ENCODE results near the gene LRRC15.

Gene LRRC15

GRCh38 chr3:194384569-194385001 is 15.0 kb upstream of the LRRC15 start:
- no peak for FAIRE-seq

- no peak for FAIRE-seq
Observed at GRCh38 chr3:194384156-194384555, 14.6 kb upstream of the LRRC15 start.

DNA sequence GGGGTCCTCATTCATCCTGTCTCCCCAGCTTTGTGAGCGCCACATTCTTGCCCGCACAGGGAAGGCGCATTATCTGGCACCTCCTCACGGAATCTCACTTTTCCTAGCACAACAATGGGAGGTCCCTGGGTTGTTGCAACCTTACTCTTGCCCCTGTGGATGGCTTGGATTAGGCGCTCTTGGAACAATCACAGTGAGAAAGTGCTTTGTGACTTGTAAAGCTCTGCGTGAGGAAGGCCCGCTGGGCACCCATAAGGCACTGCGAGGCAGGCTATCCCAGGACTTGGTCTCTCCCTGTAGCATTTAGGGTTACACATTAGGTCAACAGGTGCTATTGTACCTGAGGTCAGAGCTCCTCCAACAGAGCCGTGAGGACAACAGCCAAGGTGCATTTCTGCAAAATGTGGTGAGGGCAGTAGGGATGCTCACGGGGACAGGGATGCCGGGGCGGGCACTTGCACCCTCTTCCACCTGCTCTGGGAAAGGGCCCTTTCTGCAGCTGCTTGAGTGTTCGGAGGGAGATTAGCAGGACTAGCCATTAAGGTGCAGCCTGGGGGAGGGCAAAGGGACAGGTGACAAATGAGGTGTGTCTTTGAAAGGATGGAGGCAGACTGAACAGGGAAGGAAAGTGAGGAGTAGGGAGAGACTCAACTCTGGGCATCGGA is 13.9 kb upstream of the LRRC15 start:
- no peak for FAIRE-seq

- FAIRE-seq: no peak
Observed at GRCh38 chr3:194382892-194383223, 13.3 kb upstream of the LRRC15 start.

DNA sequence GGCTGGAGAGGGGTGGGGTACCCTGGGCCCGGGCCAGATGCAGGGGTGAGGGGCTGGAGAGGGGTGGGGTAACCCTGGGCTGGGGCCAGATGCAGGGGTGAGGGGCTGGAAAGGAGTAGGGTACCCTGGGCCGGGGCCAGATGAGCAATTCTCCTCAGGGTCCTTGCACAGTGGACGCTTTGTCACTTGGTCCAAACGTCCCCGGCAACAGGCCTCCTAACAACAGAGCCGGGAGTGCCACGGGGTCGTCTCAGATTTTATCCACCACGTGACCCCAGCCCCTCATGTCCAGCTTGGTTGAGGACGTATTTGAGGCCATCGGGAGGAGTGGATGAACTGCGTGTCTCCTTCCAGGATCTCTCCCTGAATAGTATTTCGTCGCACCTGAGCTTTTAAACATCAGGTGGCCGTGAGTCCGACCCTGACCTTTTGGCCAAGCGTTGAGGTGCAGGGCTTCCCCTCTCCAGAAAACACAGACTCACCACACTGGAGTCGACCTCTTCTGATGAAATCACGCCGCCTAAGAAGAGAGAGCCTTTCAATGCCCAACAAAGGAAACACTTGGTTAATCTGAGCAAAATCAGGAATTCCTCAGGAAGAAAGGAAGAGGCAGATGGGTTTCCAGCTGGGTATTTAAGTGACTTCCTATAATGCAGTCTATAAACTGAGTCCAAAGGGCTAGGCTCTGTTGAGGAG is 12.8 kb upstream of the LRRC15 start:
- FAIRE-seq: no peak

GRCh38 chr3:194381460-194381875 is 11.9 kb upstream of the LRRC15 start:
- no peak for FAIRE-seq

GRCh38 chr3:194380326-194380725 is 10.8 kb upstream of the LRRC15 start:
- FAIRE-seq: no peak

DNA sequence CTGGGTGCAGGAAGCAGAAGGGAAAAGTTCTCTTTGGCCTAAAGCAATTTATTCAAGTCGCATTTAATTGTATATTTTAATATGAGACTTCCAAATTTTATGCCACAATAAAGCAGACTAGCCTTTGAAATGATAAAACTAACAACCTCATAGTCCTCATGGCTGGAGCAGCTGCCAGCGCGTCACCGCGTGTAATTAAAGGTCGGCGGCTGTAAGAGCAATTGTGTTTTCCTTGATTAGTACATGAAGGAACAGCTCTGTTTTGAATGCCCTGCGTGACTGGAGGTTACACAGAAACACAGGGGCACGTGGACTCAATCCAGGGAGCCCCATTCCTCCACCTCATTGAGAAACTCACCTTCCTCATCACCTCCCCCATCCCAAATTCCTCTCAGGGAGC is 10.1 kb upstream of the LRRC15 start:
- FAIRE-seq: no peak

DNA sequence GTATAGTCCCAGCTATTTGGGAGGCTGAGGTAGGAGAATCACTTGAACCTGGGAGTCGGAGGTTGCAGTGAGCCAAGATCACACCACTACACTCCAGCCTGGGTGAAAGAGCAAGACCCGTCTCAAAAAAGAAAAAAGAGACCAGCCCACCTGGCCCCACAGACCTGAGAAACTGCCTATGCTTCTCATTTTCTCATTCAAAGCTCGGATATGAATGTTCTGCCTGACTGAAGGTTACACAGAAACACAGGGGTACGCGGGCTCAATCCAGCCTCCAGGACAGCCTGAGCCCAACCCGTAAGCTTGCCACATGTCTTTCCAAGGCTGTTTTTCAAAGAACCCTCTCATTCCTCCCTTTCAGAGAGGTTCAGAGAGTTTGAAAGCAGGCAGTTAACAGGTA is 9.7 kb upstream of the LRRC15 start:
- no peak for FAIRE-seq

- no peak for FAIRE-seq
Observed at GRCh38 chr3:194377708-194378107, 8.2 kb upstream of the LRRC15 start.

DNA sequence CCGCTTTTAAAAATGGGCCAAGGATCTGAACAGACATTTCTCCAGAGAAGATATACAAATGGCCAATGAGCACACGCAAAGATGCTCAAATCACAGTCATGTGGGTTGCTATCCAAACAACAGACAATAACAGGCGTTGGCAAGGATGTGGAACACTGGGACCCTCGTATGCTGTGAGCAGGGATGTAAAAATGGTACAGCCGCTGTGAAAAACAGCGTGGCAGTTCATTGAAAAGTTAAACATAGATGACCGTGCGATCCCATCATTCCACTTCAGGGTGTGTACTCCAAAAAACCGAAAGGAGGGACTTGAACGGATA is 6.7 kb upstream of the LRRC15 start:
- FAIRE-seq: no peak

DNA sequence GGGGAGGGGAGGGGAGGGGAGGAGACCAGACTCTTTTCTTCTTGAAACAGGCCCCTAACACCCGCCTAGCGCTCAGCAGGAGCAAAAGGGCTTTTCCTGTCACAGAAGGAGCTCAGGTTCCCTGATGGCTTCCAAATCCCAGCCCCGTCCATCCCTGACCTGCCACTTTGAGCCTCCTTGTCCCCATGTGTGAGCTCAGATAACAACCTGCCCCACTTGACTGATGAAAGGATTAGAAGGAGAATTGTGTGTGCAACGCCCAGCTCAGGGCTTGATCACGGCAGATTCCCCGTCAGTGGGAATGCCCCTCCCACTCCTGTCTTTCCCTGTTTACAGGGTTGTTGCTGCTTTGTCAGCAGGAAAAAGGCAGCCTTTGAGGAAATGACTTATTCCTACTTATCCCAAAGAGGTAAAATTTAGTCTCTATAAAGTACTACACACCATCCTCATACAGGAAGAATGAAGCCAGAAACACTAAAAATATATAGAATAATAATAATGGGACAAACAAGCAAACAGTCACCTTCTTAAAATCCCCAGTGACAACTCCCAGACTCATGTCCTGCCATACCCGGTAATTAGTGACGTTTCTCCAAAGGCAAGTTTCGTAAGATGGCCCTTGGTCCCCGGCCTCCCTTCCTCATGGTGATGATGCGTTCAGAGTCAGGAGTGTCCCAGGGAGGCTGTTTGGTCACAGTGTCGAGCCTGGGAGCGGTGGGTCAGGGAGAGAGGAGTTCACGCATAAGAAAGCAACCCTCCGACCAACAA is 6.1 kb upstream of the LRRC15 start:
- FAIRE-seq: no peak

DNA sequence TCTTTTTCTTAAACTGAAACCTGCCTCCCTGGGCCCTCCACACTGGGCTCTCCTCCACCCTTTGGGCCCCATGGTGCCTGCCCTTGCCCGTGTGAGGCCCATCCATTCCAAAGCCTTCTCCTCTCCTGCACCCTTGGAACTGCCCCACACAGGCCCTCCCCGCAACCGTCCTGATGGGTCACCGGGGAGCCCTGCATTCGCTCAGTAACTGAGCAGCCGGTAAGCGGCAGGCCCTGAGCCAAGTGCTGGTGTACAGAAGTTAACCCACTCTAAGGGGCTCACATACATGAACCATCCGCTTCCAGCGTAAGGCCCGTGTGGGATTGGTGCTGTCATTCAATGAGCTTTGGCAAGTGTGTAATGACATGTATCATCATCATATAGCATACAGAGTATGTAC is 5.4 kb upstream of the LRRC15 start:
- no peak for FAIRE-seq

DNA sequence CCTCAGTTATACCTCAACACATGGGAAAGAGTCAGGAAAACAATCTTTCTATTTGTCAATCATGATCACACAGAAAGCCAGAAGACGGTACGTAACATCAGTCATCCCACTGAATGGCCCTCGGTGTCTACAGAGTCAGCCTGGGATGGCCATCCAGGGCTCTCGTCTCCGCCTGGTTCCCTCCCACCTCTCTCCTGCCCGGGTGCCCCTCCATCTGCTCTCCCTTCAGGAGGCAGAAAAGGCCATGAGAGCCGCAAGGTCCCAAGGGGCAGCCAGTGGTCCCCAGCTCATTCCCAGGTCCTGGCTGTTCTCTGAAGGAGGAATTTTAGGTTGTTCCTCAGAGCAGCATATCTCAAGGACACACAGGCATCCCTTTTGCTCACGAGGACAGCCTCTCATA is 4.4 kb upstream of the LRRC15 start:
- no peak for FAIRE-seq

- FAIRE-seq: no peak
Observed at GRCh38 chr3:194373028-194373427, 3.5 kb upstream of the LRRC15 start.

GRCh38 chr3:194370753-194371152 is 1.2 kb upstream of the LRRC15 start:
- no peak for FAIRE-seq

DNA sequence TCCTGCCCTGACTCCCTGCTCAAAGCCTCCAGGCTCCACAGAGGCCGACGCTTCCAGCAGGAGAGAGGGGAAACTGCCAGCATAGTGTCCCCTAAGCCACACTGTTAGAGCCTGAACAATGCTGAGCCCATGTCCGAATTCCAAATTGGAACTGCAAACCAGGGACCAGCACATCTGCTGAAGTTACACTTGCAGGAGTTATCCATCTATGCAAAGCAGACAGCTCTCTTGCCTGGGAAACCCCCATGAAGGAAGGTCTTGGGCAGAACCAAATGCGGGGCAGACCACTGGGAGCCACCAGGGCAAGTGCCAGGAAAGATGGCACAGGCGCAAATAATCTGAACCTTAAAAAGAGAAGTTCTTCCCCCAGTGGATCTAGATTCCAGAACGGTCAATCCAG is 625 bp downstream of the LRRC15 start:
- FAIRE-seq: no peak

- no peak for FAIRE-seq
Observed at GRCh38 chr3:194367992-194368841, 1.3 kb downstream of the LRRC15 start.

DNA sequence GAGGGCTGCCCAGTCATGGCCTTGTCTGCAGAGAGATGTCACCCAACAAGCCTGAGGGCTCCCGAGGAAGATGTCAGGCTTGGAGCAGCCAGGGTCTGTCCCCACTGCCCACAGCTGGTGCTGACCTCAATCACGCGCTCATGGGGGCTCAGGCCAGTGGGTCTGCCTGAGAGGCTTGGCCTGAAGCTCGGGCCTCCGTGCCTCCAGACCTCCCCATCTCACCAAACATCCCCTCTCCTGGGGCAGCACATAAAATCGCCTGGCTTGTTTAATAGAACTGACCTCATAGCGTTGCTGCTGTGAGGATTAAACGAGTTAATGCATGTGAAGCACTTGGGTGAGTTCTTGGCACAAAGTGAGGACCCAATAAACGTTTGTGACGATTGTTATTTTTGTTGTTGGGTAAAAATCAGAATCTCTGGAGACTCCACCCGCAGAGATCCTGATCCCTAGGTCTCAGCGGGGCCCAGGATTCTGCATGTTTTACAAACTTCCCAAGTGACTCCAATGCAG is 3.5 kb downstream of the LRRC15 start:
- FAIRE-seq: no peak

DNA sequence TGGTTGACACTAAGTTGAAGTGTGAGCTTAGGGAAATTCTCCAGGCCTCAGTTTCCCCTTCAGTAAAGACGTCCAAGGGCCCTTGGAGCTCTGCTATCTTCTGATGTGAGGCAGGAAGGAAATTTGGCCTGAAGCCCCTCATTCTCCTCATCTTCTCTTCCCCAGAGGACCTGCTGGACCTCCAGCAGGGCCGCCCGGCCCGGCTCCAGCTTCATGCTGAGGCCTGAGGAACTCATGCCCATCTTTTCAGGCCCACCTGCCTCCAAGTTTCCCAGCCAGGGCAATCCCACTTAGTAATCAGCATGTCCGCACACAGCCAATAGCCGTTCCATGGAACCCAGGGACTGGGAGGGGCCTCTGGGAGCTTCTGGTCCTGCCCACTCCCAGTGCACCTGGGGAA is 4.0 kb downstream of the LRRC15 start:
- FAIRE-seq: no peak

DNA sequence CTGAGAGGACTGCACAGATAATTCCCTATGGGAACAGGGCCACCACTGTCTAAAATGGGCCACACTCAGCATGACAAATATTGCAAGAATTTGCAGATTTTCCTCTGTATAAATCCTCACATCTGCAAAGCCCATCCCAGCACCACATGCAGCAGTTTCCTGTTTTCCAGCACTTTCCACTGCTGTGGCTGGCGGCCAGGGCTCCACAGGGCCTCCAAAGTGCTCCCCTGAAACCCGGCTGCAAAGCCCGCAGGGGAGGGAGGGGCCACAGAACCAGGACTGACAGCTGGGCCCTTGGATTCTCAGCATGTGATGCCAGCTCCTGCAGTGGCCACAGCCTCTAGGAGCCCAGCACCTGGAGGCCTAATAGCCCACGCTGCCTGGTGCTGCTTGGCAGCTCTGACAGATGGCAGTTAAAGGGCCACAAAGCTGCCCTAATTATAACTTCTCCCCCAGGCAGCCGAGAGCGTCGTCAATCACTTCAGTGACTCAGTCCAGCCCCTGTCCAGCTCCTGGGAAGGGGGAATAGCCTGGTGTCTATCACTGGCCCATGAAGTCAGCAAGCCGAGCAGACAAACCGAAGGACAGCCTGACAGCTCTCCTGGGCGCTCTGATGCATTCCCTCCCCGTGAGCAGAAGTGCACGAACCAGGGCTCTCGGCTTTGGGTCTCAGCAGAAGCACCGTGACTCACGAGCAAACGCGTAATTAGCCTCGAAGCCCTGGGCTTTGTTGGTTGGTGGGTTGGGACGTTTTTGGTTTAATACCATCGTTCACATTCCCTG is 4.7 kb downstream of the LRRC15 start:
- FAIRE-seq: no peak

- no peak for FAIRE-seq
Observed at GRCh38 chr3:194364314-194364651, 5.3 kb downstream of the LRRC15 start.

DNA sequence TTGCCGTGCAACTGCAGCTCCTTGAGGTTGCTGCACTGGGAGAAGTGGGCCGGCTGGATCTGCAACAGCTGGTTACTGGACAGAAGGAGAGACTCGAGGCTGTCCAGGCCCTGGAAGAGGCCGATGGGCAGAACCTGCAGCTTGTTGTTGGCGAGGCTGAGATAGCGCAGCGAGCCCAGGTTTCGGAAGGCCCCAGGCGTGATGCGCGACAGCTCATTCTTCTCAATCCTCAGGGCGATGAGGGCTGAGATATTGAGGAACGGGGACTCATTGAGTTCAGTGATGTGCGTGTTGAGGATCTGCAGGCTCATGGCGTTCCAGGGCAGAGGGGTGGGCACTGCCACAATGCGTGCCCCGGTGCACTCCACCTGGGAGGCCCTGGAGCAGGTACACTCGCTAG is 9.0 kb downstream of the LRRC15 start:
- FAIRE-seq: no peak

All from A204.1 (cell line).